ENCODE results near the gene CDK5.
"Not testable (repeated sequence)": the region's sequence is repeated elsewhere in the genome, so short reads cannot be mapped to it uniquely, and the experiment has no call there.

CDK5 gene

DNA sequence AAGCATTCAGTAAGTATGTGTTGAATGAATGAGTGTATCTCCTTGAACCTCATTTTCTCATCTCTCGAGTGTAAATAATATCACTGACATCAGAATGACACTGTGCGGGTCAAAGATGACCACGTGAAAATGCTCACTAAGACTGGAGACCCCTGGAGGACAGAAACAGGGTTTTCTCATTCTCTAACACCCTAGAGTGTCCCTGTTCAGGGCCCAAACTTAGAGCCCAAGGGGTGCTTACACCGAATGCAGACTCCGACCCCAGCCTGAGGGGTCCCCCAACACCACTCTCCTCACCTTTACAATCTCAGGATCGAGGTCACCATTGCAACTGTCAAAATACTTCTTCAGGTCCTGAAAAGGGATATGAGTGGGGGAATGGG lies 1.4 kb downstream of the CDK5 start:
- no peak for DNase-seq

- DNase-seq: no peak
These were observed 3.9 kb downstream of the CDK5 start for GRCh38 chr7:151053751-151054150.

- DNase-seq: no peak
These were observed 4.6 kb downstream of the CDK5 start for GRCh38 chr7:151053096-151053495.

DNA sequence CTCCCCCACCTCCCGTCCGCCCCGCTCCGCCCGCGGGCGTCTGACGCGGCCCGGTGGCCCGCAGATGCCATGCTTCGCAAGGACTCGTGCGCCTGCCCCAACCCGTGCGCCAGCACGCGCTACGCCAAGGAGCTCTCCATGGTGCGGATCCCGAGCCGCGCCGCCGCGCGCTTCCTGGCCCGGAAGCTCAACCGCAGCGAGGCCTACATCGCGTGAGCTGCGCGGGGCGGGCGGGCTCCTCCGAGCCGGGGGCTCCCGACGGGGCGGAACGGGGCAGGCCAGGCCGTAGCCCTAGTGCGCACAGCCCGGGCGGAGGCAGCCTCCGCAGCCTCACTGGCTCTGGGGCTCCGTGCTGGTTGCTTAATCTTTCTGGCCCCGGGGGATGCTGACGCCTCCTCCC lies 6.6 kb downstream of the CDK5 start:
- DNase-seq: no peak

- DNase-seq: no peak
These were observed 8.7 kb downstream of the CDK5 start for GRCh38 chr7:151048911-151049463.

- no peak for DNase-seq
These were observed 9.5 kb downstream of the CDK5 start, which contains the start of gene ASIC3 for GRCh38 chr7:151047976-151048815. ASIC3 (plus strand) TSS chr7:151048531; CDS start chr7:151048886, 355 bp downstream.

DNA sequence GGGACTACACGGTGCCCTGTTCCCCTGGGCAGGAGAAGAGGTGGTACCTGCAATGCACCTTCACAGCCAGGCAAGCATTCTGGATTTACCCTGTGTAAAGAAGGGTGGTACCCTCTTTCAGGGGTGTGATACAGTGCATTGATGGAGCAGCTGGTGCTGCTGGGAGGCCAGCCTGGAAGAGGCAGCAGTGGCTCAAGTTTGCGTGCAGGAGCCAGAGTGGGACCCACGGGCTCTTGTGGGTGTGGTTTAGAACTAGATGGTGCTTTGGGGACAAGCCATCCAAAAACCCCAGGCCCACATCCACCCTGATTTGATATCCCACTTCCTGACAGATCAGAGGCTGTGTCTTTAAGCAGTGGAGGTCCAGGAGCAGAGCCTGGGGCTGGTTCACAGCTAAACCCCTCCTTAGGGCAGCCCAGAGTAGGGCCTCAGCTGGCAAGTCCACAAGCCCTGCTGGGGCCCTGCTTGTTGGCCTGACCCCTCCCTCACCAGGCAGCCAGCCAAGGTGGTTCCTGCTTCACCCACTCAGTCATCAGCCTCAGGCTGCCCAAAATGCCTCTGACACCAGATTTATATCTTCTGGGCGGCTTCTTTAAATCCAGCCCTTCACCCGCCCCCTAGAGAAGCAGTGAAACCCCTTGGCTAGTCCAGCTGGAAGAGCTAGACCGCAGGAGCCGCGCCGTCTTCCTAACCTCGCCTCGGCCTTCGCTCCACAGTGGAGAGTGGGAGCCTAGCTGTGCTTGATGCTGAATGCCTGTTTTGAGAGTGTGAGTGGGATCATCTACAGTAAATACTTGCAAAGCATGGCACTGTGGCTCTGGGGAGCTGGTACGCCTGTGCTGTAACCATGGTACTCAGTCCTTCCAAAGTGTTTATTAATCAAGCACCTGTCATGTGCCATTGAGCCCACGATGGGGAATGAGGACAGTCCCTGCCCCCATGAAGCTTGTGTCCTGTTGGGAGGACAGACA lies 10.8 kb downstream of the CDK5 start:
- DNase-seq: no peak

DNA sequence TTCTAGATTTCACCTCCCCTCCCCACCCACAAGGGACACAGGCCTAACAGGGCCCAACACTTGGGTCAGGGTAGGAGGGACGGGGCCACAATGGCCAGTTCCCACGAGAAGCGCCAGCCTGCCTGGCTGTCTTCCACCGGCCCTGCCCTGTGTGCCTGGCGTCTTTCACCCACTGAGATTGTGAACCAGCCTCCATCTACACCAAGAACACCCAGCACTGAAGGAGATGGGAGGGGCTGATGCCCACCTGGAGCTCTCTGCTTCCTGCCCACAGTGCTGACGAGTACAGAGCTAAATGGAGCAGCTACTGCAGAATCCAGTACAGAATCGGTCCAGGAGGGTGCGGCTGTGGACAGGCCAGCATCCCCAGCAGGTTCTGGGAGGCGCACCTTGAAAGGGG lies 11.7 kb downstream of the CDK5 start:
- no peak for DNase-seq

GRCh38 chr7:151045262-151045661 lies 12.4 kb downstream of the CDK5 start:
- DNase-seq: no peak

GRCh38 chr7:151043959-151044358 lies 13.7 kb downstream of the CDK5 start:
- no peak for DNase-seq

- DNase-seq: not testable (repeated sequence)
These were observed 14.2 kb downstream of the CDK5 start for GRCh38 chr7:151043449-151043848.

DNA sequence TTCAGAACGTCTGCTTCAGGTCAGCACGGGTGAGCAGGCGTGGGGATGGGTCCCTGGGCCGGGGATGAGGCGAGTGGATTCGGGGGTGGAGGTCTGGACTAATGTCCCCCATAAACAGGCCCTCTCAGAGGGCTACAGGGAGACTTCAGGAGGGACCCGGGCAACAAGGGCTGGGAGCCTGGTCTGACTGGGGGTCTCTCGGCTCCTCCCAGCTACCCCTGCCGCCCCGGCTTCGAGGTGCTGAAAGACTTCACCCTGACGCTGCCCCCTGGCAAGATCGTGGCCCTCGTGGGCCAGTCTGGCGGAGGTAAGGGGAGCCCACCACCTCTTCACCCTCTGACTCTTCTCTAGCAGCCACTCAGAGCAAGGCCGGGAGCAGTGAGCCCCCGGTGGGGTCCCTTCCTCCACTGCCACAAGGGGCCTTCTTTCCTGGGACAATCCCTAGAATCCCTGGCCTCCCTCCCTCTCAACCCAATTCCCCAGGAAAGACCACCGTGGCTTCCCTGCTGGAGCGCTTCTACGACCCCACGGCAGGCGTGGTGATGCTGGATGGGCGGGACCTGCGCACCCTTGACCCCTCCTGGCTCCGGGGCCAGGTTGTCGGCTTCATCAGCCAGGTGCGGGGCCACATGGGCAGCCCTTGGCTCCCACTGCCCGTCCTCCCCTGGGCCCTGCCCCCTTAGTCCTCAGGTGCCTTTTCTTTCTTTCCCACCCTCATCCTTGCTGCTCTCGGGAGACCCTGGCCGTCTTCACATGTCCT lies 16.9 kb downstream of the CDK5 start:
- no peak for DNase-seq

- DNase-seq: no peak
These were observed 17.7 kb downstream of the CDK5 start for GRCh38 chr7:151039850-151040548.

GRCh38 chr7:151038951-151039849 lies 18.5 kb downstream of the CDK5 start:
- DNase-seq: no peak

DNA sequence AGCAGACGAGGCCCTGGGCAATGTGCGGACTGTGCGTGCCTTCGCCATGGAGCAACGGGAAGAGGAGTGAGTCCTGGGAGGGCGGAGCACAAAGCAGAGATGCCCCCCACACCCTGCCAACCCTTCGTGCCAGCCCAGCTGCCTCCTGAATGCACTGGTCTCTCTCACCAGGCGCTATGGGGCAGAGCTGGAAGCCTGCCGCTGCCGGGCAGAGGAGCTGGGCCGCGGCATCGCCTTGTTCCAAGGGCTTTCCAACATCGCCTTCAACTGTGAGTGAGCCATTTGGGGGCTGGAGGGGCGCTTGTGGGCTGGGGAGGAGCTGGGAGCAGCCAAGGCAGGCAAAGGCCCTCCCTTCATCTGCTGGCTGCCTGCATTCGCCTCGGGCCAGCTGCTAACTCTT lies 21.8 kb downstream of the CDK5 start:
- DNase-seq: no peak

- DNase-seq: no peak
These were observed 22.5 kb downstream of the CDK5 start for GRCh38 chr7:151035026-151035717.

DNA sequence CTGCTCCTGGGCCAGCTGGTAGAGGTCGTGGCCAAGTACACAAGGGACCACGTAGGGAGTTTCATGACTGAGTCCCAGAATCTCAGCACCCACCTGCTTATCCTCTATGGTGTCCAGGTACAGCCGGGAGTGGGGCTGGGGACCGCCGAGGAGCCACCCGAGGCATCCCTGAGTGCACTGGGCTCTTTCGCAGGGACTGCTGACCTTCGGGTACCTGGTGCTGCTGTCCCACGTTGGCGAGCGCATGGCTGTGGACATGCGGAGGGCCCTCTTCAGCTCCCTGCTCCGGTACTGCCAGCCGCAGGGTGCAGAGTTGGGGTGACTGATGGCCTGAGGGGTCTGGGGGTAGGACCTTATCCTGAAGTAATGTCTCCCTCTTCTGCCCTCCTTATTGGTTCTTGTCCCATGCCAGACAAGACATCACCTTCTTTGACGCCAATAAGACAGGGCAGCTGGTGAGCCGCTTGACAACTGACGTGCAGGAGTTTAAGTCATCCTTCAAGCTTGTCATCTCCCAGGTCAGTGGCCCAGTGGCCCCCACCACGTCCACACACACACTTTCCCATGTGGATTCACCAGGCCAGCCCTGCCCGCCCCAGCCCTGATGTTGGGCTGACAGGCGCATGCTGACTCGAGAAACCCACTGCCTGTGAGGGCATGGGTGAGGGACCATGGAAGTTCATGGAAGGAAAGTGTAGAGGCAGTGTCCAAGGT lies 23.2 kb downstream of the CDK5 start:
- DNase-seq: no peak

DNA sequence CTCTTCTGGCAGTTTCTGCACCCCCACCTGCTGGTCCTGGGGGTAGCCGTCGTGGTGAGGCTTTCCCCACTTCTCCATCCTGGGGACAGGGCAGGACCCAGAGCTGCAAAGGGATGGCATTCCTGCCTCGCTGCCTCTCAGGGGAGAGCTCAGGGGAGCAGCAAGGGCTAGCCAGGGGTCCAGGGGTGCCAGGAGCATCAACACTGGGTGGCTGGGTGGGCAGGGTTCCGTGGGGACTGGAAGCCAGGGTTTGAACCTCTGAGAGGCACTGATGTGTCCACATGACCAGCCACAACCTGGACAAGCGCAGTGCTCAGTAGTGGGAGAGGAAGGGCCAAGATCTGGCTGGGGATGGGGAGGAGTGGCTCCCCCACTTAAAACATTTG lies 23.8 kb downstream of the CDK5 start:
- no peak for DNase-seq
